Measurements from ENCODE around the gene ABLIM3. TPM values are rescaled to one million over a fixed set of nuclear protein-coding genes. Genes with fewer than 3 reads are reported as not detected.

Gene ABLIM3
- total and polyA plus RNA-seq, 2 of the 8 experiments (the other 6 are each of a cell fraction or from before 2014, with no cell fraction given) = 0.36 to 0.56 TPM

DNA sequence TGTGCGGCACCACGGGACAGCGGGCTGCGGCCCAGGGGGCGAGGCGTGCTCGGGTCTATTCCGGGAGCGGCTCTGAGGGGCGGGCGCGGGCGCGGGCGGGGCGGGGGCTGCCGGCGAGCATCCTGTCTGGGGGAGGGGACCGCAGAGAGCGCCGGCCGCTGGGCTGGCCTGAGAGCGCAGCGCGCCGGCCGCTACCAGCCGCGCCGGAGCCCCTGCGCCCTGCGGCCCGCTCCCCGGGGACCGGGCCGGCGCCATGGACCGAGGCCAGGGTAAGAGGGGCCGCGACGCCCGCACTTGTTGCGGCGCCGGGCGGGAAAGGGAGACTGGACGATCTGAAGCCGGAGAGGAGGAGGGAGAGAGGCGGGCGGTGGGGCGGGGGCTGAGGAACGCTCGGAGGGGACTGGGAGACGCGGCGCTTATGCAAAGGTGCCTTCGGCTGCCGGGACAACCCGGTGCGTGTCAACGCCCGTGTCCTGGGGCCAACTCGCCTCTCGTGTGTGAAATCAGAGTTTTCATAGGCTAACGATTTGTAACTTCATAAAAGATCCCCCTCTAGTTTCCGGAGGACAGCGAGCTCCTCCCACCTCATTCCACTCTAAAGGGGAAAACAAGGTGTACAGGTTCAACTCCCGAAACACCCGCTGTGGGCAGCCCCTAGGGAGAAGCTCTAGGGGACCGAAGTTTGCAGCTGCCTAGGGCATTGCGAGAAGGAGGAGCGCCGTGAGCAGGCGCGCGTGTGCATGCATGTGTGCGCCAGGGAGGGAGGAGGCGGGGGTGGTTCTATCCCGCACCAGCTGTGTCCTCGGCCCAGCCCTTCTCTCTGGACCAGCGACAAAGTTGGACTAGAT, 130.6 kb downstream of the ABLIM3 start, which contains the start of gene AFAP1L1:
AFAP1L1 (plus strand) TSS at position 144 of the 848 bp plus-strand sequence; CDS start at position 254, 110 bp downstream.
- H3K79me2 ChIP-seq (ENCODE audit: control insufficient read depth in 1 of 2, insufficient read depth in 2 of 2, low read length in 2 of 2) = no peaks in the 10 kb centered on the region
- H4K20me1 ChIP-seq (replicated peaks in 1 of 2; ENCODE audit: control insufficient read depth in 1 of 2, insufficient read depth in 2 of 2, low read length in 2 of 2) = peaks cover 0 to 3% of the 10 kb centered on the region in 2 experiments
- H3K14ac ChIP-seq (ENCODE audit: insufficient read length) = no peak within 1 kb of the TSS
- no peak within 1 kb of the TSS for H2AK5ac ChIP-seq (ENCODE audit: low read depth, low read length)
- H3K4me2 ChIP-seq (ENCODE audit: insufficient read depth in 1 of 2, low read depth in 2 of 2, low read length in 2 of 2) = peak within 1 kb of the TSS; percentile 89 to 97
- no peaks in the 10 kb centered on the region for H3K36me3 ChIP-seq (ENCODE audit: control insufficient read depth in 2 of 4, insufficient read depth in 4 of 4, low read length in 3 of 4)
- CTCF ChIA-PET (ENCODE audit: partially characterized antibody) = interaction anchor here (1.2 to 1.5 kb wide), 5 partner anchors 10 to 530 kb away, joined by 3 to 5 read pairs (median 4); no protein-coding TSS in a partner anchor
- DNase-seq (ENCODE audit: low read depth in 1 of 2, low spot score in 2 of 2) (peak in 1 of 2 experiments; percentile 71), FAIRE-seq (no peak)
- H3K9ac ChIP-seq (replicated peaks in 1 of 4; ENCODE audit: extremely low read depth in 1 of 4, low read depth in 3 of 4, low read length in 3 of 4) = no peak within 1 kb of the TSS
- no peak within 1 kb of the TSS for H4K5ac ChIP-seq (ENCODE audit: insufficient read length, low read depth, low read length)
- H3K4me3 ChIP-seq (ENCODE audit: extremely low read depth in 1 of 4, insufficient read depth in 2 of 4, low read depth in 3 of 4, low read length in 4 of 4) = peak within 1 kb of the TSS; percentile 70 to 79 (median 71)
- H3K18ac ChIP-seq (ENCODE audit: extremely low read depth, low read length) = peak within 1 kb of the TSS; percentile 43
- H2BK20ac ChIP-seq (ENCODE audit: low read length) = no peak within 1 kb of the TSS
- POLR2A ChIA-PET (ENCODE audit: partially characterized antibody) = no interaction called here
- no peak within 1 kb of the TSS for H2BK12ac ChIP-seq (ENCODE audit: low read depth, low read length)
- H3K27me3 ChIP-seq (replicated peaks in 1 of 4; ENCODE audit: control insufficient read depth in 3 of 4, extremely low read depth in 1 of 4, insufficient read depth in 3 of 4, low read length in 3 of 4) = peaks cover 8 to 31% (median 20%) of the 10 kb centered on the region in 4 experiments
- no peak within 1 kb of the TSS for H3K23ac ChIP-seq (ENCODE audit: insufficient read length)
- H3K27ac ChIP-seq (ENCODE audit: low read depth, low read length) = no peak within 1 kb of the TSS
- H3K79me1 ChIP-seq (ENCODE audit: low read depth, low read length) = no peaks in the 10 kb centered on the region
- H3K4me1 ChIP-seq (replicated peaks in 1 of 4; ENCODE audit: control insufficient read depth in 3 of 4, insufficient read depth in 4 of 4, low read length in 3 of 4) = peaks cover 7 to 8% (median 7%) of the 10 kb centered on the region in 4 experiments; a peak in 5 of 7 replicates
- peak; percentile 46 for TF ChIP-seq EZH2 (IDR thresholded peaks at IDR 0.05; ENCODE audit: low read depth, low read length, severe bottlenecking)
- peak; percentile 88 for TF ChIP-seq KDM4A (IDR thresholded peaks at IDR 0.05; ENCODE audit: low read depth, low read length, severe bottlenecking)
- TF ChIP-seq TAF1 (IDR thresholded peaks at IDR 0.05; ENCODE audit: low read depth, low read length) = 0 out of 2 replicates have a peak, but pooled peaks have one; percentile 6
- peak in 1 of 2 experiments; percentile 60; a peak in 1 of 4 replicates for TF ChIP-seq SIN3A (conservative IDR thresholded peaks at IDR 0.05 in 1 of 2, IDR thresholded peaks at IDR 0.05 in 1 of 2; ENCODE audit: low read depth in 1 of 2, low read length in 2 of 2)
- TF ChIP-seq, protein P1, sequence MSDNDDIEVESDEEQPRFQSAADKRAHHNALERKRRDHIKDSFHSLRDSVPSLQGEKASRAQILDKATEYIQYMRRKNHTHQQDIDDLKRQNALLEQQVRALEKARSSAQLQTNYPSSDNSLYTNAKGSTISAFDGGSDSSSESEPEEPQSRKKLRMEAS (IDR thresholded peaks at IDR 0.05) = 0 out of 2 replicates have a peak, but pooled peaks have one; percentile 41
- no peak for TF ChIP-seq MAFK (IDR thresholded peaks at IDR 0.05; ENCODE audit: low read depth, low read length)
- TF ChIP-seq SUZ12 (IDR thresholded peaks at IDR 0.05; ENCODE audit: low read length) = peak; percentile 45; the same call in 1 of the 2 replicates
- TF ChIP-seq ASH2L (IDR thresholded peaks at IDR 0.05; ENCODE audit: low read length) = peak; percentile 9
- no peak for TF ChIP-seq RNF2 (IDR thresholded peaks at IDR 0.05; ENCODE audit: borderline replicate concordance, low read depth, low read length, missing control alignments, poor library complexity, severe bottlenecking)
- H4K8ac ChIP-seq (ENCODE audit: extremely low read depth, insufficient read depth, low read length) = peak within 1 kb of the TSS; percentile 65
- H2BK120ac ChIP-seq (replicated peaks; ENCODE audit: low read depth, low read length) = peak within 1 kb of the TSS; percentile 24
- H2AFZ ChIP-seq (ENCODE audit: low read length) = peak within 1 kb of the TSS; percentile 93
- no peaks in the 10 kb centered on the region for H3K9me3 ChIP-seq (ENCODE audit: insufficient read depth in 2 of 2, low read depth in 1 of 2, low read length in 1 of 2)
- WGBS, 2 experiments (ENCODE audit: extremely low coverage in 1 of 2, insufficient coverage in 1 of 2, insufficient read length in 1 of 2, insufficient replicate concordance in 2 of 2, low coverage in 1 of 2, low lambda C conversion rate in 2 of 2, missing lambda C conversion rate in 1 of 2) = 1% methylated on average over 33 of the region's 81 CpGs; no CpG with 5 or more reads in 1 of the 2 experiments
- H2BK15ac ChIP-seq (ENCODE audit: low read length) = 0 out of 2 replicates have a peak within 1 kb of the TSS, but pooled peaks have one; percentile 61
- H2BK5ac ChIP-seq (ENCODE audit: low read depth, low read length) = no peak within 1 kb of the TSS
- peaks cover 8% of the 10 kb centered on the region; the same call in 1 of the 2 replicates for H3K23me2 ChIP-seq (ENCODE audit: low read depth, low read length)
- no peak within 1 kb of the TSS for H3K56ac ChIP-seq (replicated peaks; ENCODE audit: insufficient read length, low read depth, low read length)
- H4K91ac ChIP-seq (replicated peaks; ENCODE audit: insufficient read length, low read length) = peak within 1 kb of the TSS; percentile 16
- no peak within 1 kb of the TSS for H3K4ac ChIP-seq (replicated peaks; ENCODE audit: insufficient read length, low read depth, low read length)
